Activated naive CD8-positive, alpha-beta T cell treated with anti-CD3 and anti-CD28 coated beads, Interleukin-2, amount 50 U/mL, for 24 hours (primary cell): ENCODE data around the gene FNBP1.

Source experiments
- ATAC-seq: fragments of 150-1000 bp; cut with Tn5 transposase; one replicate; pipeline ENCODE4 v1.10.0; 2021
- DNase-seq: peaks from one replicate; pipeline ENCODE4 v3.0.0; 2021
- H3K27ac Mint-ChIP-seq: one replicate; pipeline ENCODE4 v1.8.0; 2021; ENCODE audit warnings: mild to moderate bottlenecking, mixed read lengths
- H3K27me3 Mint-ChIP-seq: one replicate; pipeline ENCODE4 v1.8.0; 2021; ENCODE audit warnings: mixed read lengths
- H3K36me3 Mint-ChIP-seq: one replicate; pipeline ENCODE4 v1.8.0; 2021; ENCODE audit warnings: low read depth, mixed read lengths
- H3K4me1 Mint-ChIP-seq: one replicate; pipeline ENCODE4 v1.8.0; 2021; ENCODE audit warnings: mixed read lengths
- H3K4me3 Mint-ChIP-seq: one replicate; pipeline ENCODE4 v1.8.0; 2021; ENCODE audit warnings: mild to moderate bottlenecking, moderate library complexity, mixed read lengths
- H3K9me3 Mint-ChIP-seq: one replicate; pipeline ENCODE4 v1.8.0; 2021; ENCODE audit warnings: mixed read lengths

Gene FNBP1

DNA sequence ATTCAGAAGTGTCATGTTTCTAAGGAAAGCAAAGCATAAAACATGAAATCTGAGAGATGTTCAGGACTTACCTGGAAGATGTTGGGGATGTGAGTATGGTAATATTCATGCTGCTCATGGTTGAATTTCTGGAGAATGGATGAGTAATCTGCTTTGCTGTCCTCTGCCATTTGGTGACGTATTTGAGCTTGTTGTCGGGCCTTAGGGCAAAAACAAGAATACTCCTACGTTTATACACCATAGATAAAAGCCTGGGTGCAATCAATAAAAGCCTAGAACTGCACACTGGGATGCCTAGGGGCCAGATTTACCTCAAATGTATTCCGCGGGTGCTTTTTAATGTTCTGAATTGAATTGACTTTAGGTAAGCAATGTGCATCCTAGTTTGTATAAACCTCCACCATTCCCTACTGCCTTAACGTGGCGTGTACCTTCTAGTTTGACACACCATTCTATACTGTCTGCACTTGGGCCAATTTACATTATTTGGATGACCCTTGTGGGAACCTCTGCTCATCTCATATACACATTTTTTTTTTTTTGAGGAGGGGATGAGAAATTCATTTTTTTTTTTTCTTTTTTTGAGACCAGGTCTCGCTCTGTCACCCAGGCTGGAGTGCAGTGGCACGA is 113.4 kb downstream of the FNBP1 start:
- Mint-ChIP-seq H3K9me3 (no peaks in the 10 kb centered on the region), H3K27ac (peak overlapping the region; percentile 68), H3K27me3 (no peaks in the 10 kb centered on the region), H3K4me3 (no peak overlapping the region), H3K4me1 (peaks cover 52% of the 10 kb centered on the region), H3K36me3 (peaks cover 65% of the 10 kb centered on the region)
- ATAC-seq (peak; percentile 29), DNase-seq (no peak)

- peaks cover 25% of the 10 kb centered on the region for H3K4me1 Mint-ChIP-seq
- no peak overlapping the region for H3K27ac Mint-ChIP-seq
- peaks cover 66% of the 10 kb centered on the region for H3K36me3 Mint-ChIP-seq
- no peaks in the 10 kb centered on the region for H3K9me3 Mint-ChIP-seq
- no peak for DNase-seq
- no peak for ATAC-seq
- no peak overlapping the region for H3K4me3 Mint-ChIP-seq
- no peaks in the 10 kb centered on the region for H3K27me3 Mint-ChIP-seq
Measured at GRCh38 chr9:129923589-129923988, 119.4 kb downstream of the FNBP1 start.

GRCh38 chr9:129921905-129922304 is 121.1 kb downstream of the FNBP1 start:
- Mint-ChIP-seq H3K9me3 (no peaks in the 10 kb centered on the region), H3K36me3 (peaks cover 66% of the 10 kb centered on the region), H3K4me3 (no peak overlapping the region), H3K4me1 (peaks cover 35% of the 10 kb centered on the region), H3K27me3 (no peaks in the 10 kb centered on the region), H3K27ac (no peak overlapping the region)
- no peak for DNase-seq
- no peak for ATAC-seq

- DNase-seq (no peak), ATAC-seq (no peak)
- H3K9me3 Mint-ChIP-seq = no peaks in the 10 kb centered on the region
- no peaks in the 10 kb centered on the region for H3K27me3 Mint-ChIP-seq
- H3K4me3 Mint-ChIP-seq = no peak overlapping the region
- peak overlapping the region; percentile 67 for H3K27ac Mint-ChIP-seq
- peaks cover 37% of the 10 kb centered on the region for H3K4me1 Mint-ChIP-seq
- peaks cover 68% of the 10 kb centered on the region for H3K36me3 Mint-ChIP-seq
Measured at GRCh38 chr9:129919841-129920240, 123.1 kb downstream of the FNBP1 start.

- Mint-ChIP-seq H3K36me3 (peaks cover 64% of the 10 kb centered on the region), H3K27ac (peak overlapping the region; percentile 67), H3K9me3 (no peaks in the 10 kb centered on the region), H3K27me3 (no peaks in the 10 kb centered on the region), H3K4me3 (no peak overlapping the region), H3K4me1 (peaks cover 37% of the 10 kb centered on the region)
- ATAC-seq (no peak), DNase-seq (no peak)
Measured at GRCh38 chr9:129919277-129919676, 123.7 kb downstream of the FNBP1 start.

- ATAC-seq (no peak), DNase-seq (no peak)
- Mint-ChIP-seq H3K36me3 (peaks cover 60% of the 10 kb centered on the region), H3K27ac (peak overlapping the region; percentile 67), H3K27me3 (no peaks in the 10 kb centered on the region), H3K4me1 (peaks cover 37% of the 10 kb centered on the region), H3K4me3 (no peak overlapping the region), H3K9me3 (no peaks in the 10 kb centered on the region)
Measured at GRCh38 chr9:129918296-129918950, 124.6 kb downstream of the FNBP1 start.

- no peak overlapping the region for H3K4me3 Mint-ChIP-seq
- H3K9me3 Mint-ChIP-seq = no peaks in the 10 kb centered on the region
- H3K27me3 Mint-ChIP-seq = no peaks in the 10 kb centered on the region
- DNase-seq = no peak
- no peak overlapping the region for H3K27ac Mint-ChIP-seq
- no peak for ATAC-seq
- peaks cover 55% of the 10 kb centered on the region for H3K36me3 Mint-ChIP-seq
- H3K4me1 Mint-ChIP-seq = peaks cover 43% of the 10 kb centered on the region
Measured at GRCh38 chr9:129916707-129917106, 126.3 kb downstream of the FNBP1 start.

DNA sequence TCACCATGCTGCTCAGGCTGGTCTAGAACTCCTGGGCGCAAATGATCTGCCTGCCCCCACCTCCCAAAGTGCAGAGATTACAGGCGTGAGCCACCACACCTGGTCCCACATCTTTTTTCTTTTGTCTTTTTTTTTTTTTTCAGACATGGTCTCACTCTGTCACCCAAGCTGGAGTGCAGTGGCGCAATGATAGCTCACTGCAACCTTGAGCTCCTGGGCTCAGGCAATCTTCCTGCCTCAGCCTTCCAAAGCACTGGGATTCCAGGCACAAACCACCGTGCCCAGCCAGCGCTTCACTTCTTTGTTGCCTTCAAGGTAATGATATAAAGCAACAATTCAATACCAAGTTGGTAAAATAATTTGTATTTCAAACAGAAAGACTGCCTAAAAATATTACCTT is 128.9 kb downstream of the FNBP1 start:
- peaks cover 55% of the 10 kb centered on the region for H3K36me3 Mint-ChIP-seq
- no peak overlapping the region for H3K27ac Mint-ChIP-seq
- no peak overlapping the region for H3K4me3 Mint-ChIP-seq
- H3K27me3 Mint-ChIP-seq = no peaks in the 10 kb centered on the region
- DNase-seq (no peak), ATAC-seq (no peak)
- no peaks in the 10 kb centered on the region for H3K9me3 Mint-ChIP-seq
- H3K4me1 Mint-ChIP-seq = peaks cover 45% of the 10 kb centered on the region

GRCh38 chr9:129910628-129911567 is 132.1 kb downstream of the FNBP1 start:
- no peaks in the 10 kb centered on the region for H3K9me3 Mint-ChIP-seq
- H3K27me3 Mint-ChIP-seq = no peaks in the 10 kb centered on the region
- peak; percentile 89 for ATAC-seq
- peak overlapping the region; percentile 61 for H3K27ac Mint-ChIP-seq
- peak; percentile 30 for DNase-seq
- no peak overlapping the region for H3K4me3 Mint-ChIP-seq
- H3K36me3 Mint-ChIP-seq = peaks cover 56% of the 10 kb centered on the region
- H3K4me1 Mint-ChIP-seq = peaks cover 32% of the 10 kb centered on the region

DNA sequence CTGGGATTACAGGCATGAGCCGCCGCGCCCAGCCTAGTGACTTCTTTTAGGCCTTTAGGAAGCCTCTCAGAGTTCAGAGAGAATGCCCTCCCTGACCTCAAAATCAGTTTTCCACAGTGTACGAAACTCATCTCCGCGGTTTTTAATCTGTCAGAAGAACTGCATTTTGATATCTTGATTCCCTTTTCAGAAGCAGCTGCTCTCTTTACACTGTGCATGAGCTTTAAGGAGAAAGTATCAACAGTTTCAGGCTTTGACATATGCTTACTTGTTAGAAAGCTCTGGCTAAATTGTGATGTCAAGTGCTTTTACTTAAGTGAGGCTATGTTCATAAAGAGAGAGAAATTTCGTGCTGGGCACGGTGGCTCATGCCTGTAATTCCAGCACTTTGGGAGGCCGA is 133.1 kb downstream of the FNBP1 start:
- no peak for DNase-seq
- H3K9me3 Mint-ChIP-seq = no peaks in the 10 kb centered on the region
- peaks cover 54% of the 10 kb centered on the region for H3K36me3 Mint-ChIP-seq
- peaks cover 33% of the 10 kb centered on the region for H3K4me1 Mint-ChIP-seq
- no peak overlapping the region for H3K4me3 Mint-ChIP-seq
- no peak for ATAC-seq
- no peaks in the 10 kb centered on the region for H3K27me3 Mint-ChIP-seq
- H3K27ac Mint-ChIP-seq = peak overlapping the region; percentile 61

GRCh38 chr9:129908906-129909305 is 134.1 kb downstream of the FNBP1 start:
- Mint-ChIP-seq H3K4me3 (no peak overlapping the region), H3K27me3 (no peaks in the 10 kb centered on the region), H3K36me3 (peaks cover 57% of the 10 kb centered on the region), H3K4me1 (peaks cover 35% of the 10 kb centered on the region), H3K9me3 (no peaks in the 10 kb centered on the region), H3K27ac (peak overlapping the region; percentile 61)
- DNase-seq (no peak), ATAC-seq (no peak)

DNA sequence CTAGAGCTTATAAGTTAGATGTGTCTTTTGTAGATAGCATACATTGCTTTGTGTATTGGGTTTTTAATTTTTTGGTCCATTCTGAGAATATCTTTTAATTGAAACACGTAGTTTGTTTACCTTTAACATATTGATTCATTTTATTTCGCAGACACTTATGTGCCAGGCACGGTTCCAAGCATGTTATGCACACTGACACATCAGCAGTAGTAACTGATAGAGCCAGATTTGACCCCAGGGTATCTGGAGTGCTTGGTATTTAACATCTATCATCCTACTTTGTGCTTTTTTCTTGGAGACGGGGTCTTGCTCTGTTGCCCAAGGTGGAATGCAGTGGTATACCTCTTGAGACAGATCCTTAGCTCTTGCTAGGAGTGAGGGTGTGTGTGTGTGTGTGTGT is 135.8 kb downstream of the FNBP1 start:
- Mint-ChIP-seq H3K27me3 (no peaks in the 10 kb centered on the region), H3K27ac (peak overlapping the region; percentile 20), H3K36me3 (peaks cover 67% of the 10 kb centered on the region), H3K4me3 (no peak overlapping the region), H3K4me1 (peaks cover 40% of the 10 kb centered on the region), H3K9me3 (no peaks in the 10 kb centered on the region)
- ATAC-seq = no peak
- no peak for DNase-seq

GRCh38 chr9:129906298-129906697 is 136.7 kb downstream of the FNBP1 start:
- Mint-ChIP-seq H3K4me1 (peaks cover 40% of the 10 kb centered on the region), H3K4me3 (no peak overlapping the region), H3K36me3 (peaks cover 72% of the 10 kb centered on the region), H3K27me3 (no peaks in the 10 kb centered on the region), H3K27ac (peak overlapping the region; percentile 25), H3K9me3 (no peaks in the 10 kb centered on the region)
- DNase-seq = no peak
- no peak for ATAC-seq

DNA sequence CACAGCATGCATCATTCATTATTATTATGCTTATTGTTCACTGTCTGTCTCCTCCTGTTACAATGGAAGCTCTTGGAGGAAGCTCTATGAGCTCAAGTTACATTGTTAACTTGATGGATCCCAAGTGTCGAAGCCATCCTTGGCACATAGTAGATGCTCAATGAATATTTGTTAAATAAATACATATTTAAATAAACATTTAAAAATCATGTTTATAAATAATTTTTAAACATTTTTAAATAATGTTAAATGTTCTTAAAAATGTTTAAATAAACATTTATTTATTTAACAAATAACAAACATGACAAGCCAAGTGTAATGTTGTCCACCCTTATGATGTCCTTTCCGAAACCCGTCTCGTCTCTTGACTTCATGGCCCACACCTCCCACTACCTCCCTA is 138.3 kb downstream of the FNBP1 start:
- no peak for DNase-seq
- peaks cover 77% of the 10 kb centered on the region for H3K36me3 Mint-ChIP-seq
- ATAC-seq = no peak
- H3K4me1 Mint-ChIP-seq = peaks cover 43% of the 10 kb centered on the region
- H3K27ac Mint-ChIP-seq = peak overlapping the region; percentile 73
- H3K4me3 Mint-ChIP-seq = no peak overlapping the region
- H3K27me3 Mint-ChIP-seq = no peaks in the 10 kb centered on the region
- no peaks in the 10 kb centered on the region for H3K9me3 Mint-ChIP-seq

- Mint-ChIP-seq H3K27ac (peak overlapping the region; percentile 39), H3K4me1 (peaks cover 54% of the 10 kb centered on the region), H3K4me3 (no peak overlapping the region), H3K9me3 (no peaks in the 10 kb centered on the region), H3K27me3 (no peaks in the 10 kb centered on the region), H3K36me3 (peaks cover 82% of the 10 kb centered on the region)
- DNase-seq (no peak), ATAC-seq (no peak)
Measured at GRCh38 chr9:129902740-129903134, 140.3 kb downstream of the FNBP1 start.
